Neutrophil (primary cell): ENCODE measurements around the gene ATAD3C.
A peak's percentile ranks its signal among the peaks of the same experiment; 100 is the strongest.

ENCODE experiments used
- H3K27ac ChIP-seq: fragments of 200-600 bp; sonication (generic); 2 replicates; pipeline ENCODE4 v1.5.1; 2016; ENCODE audit warnings: mild to moderate bottlenecking, moderate library complexity
- H3K27me3 ChIP-seq: fragments of 200-600 bp; sonication (generic); 2 replicates; pipeline ENCODE4 v1.6.0; 2016; ENCODE audit warnings: mild to moderate bottlenecking
- H3K36me3 ChIP-seq: fragments of 200-600 bp; sonication (generic); 2 replicates; pipeline ENCODE4 v1.5.1; 2017
- H3K4me1 ChIP-seq, 2 experiments: fragments of 200-600 bp in 1 of 2; sonication (generic) in 1 of 2; 1 replicate in 1 of 2; 2 replicates in 1 of 2; pipeline versions ENCODE4 v1.5.1 to v1.6.1; 2013 to 2016; ENCODE audit warnings: low read depth in 1 of 2, low read length in 1 of 2, mild to moderate bottlenecking in 1 of 2, moderate library complexity in 1 of 2; ENCODE audit not compliant: control insufficient read depth in 1 of 2, insufficient read depth in 1 of 2
- H3K4me3 ChIP-seq, 2 experiments: fragments of 200-600 bp in 1 of 2; sonication (generic) in 1 of 2; 1 replicate in 1 of 2; 2 replicates in 1 of 2; pipeline ENCODE4 v1.5.1; 2013 to 2016; ENCODE audit warnings: low read depth in 1 of 2, low read length in 1 of 2, mild to moderate bottlenecking in 1 of 2, moderate library complexity in 1 of 2
- H3K9me3 ChIP-seq: fragments of 200-600 bp; sonication (generic); 2 replicates; pipeline ENCODE4 v1.5.1; 2016
- CTCF ChIP-seq: fragments of 200-600 bp; sonication (generic); IDR thresholded peaks from 2 replicates; pipeline ENCODE4 v1.5.1; 2016; ENCODE audit warnings: antibody characterized with exemption

ATAD3C gene

GRCh38 chr1:1449099-1449739 lies at the start of gene ATAD3C:
TSS of gene ATAD3C (plus strand) at chr1:1449689. CDS start at chr1:1450684, 995 bp downstream.
- no peak within 1 kb of the TSS for H3K4me3 ChIP-seq
- H3K9me3 ChIP-seq, result no peaks in the 10 kb centered on the region
- no peaks in the 10 kb centered on the region for H3K4me1 ChIP-seq
- H3K36me3 ChIP-seq, result no peaks in the 10 kb centered on the region
- H3K27ac ChIP-seq, result no peak within 1 kb of the TSS
- TF ChIP-seq CTCF, result no peak
- no peaks in the 10 kb centered on the region for H3K27me3 ChIP-seq

GRCh38 chr1:1399872-1400575 lies 49.5 kb upstream of the ATAD3C start:
- no peak for TF ChIP-seq CTCF
- Histone ChIP-seq H3K9me3 (no peaks in the 10 kb centered on the region), H3K27me3 (no peaks in the 10 kb centered on the region), H3K4me3 (peak overlapping the region; percentile 79 to 80), H3K4me1 (peaks cover 28 to 30% of the 10 kb centered on the region in 2 experiments), H3K27ac (peak overlapping the region; percentile 89), H3K36me3 (peaks cover 65% of the 10 kb centered on the region)

- H3K9me3 ChIP-seq, result no peaks in the 10 kb centered on the region
- peak overlapping the region; percentile 89 for H3K27ac ChIP-seq
- peaks cover 65% of the 10 kb centered on the region for H3K36me3 ChIP-seq
- H3K4me3 ChIP-seq, result peak overlapping the region; percentile 79 to 80
- peaks cover 28 to 30% of the 10 kb centered on the region in 2 experiments for H3K4me1 ChIP-seq
- no peak for TF ChIP-seq CTCF
- no peaks in the 10 kb centered on the region for H3K27me3 ChIP-seq
These were observed 48.7 kb upstream of the ATAD3C start for GRCh38 chr1:1400576-1401456.

GRCh38 chr1:1401457-1402010 lies 48.0 kb upstream of the ATAD3C start:
- H3K27ac ChIP-seq, result no peak overlapping the region
- H3K4me3 ChIP-seq, result no peak overlapping the region

More at GRCh38 chr1:1401457-1402010, 48.0 kb upstream of the ATAD3C start:
- Histone ChIP-seq H3K36me3 (peaks cover 64% of the 10 kb centered on the region), H3K4me1 (peaks cover 34 to 37% of the 10 kb centered on the region in 2 experiments), H3K27me3 (no peaks in the 10 kb centered on the region), H3K9me3 (no peaks in the 10 kb centered on the region)
- TF ChIP-seq CTCF, result no peak
